GM19452 (cell line): ENCODE data around the gene TRHDE.

Experiments used
- ATAC-seq: cut with Tn5 transposase; IDR thresholded peaks from one replicate; pipeline ENCODE4 v1.9.1; 2021; ENCODE audit not compliant: unreplicated experiment

The TRHDE gene

GRCh38 chr12:72307229-72307628 lies 35.1 kb downstream of the TRHDE start:
- no peak for ATAC-seq

GRCh38 chr12:72311946-72312345 lies 39.8 kb downstream of the TRHDE start:
- ATAC-seq, result no peak

- ATAC-seq, result no peak
Observed at GRCh38 chr12:72313806-72314205, 41.6 kb downstream of the TRHDE start.

- ATAC-seq, result no peak
Observed at GRCh38 chr12:72315858-72316257, 43.7 kb downstream of the TRHDE start.

- ATAC-seq, result no peak
Observed at GRCh38 chr12:72318341-72318740, 46.2 kb downstream of the TRHDE start.

- no peak for ATAC-seq
Observed at GRCh38 chr12:72323881-72324280, 51.7 kb downstream of the TRHDE start.

- ATAC-seq, result no peak
Observed at GRCh38 chr12:72330301-72330700, 58.1 kb downstream of the TRHDE start.

GRCh38 chr12:72330784-72331183 lies 58.6 kb downstream of the TRHDE start:
- no peak for ATAC-seq

GRCh38 chr12:72337382-72337781 lies 65.2 kb downstream of the TRHDE start:
- ATAC-seq, result no peak

- ATAC-seq, result no peak
Observed at GRCh38 chr12:72337946-72338345, 65.8 kb downstream of the TRHDE start.

- no peak for ATAC-seq
Observed at GRCh38 chr12:72338437-72338836, 66.3 kb downstream of the TRHDE start.

GRCh38 chr12:72346363-72346944 lies 74.3 kb downstream of the TRHDE start:
- ATAC-seq, result peak; percentile 98

- no peak for ATAC-seq
Observed at GRCh38 chr12:72349491-72349890, 77.3 kb downstream of the TRHDE start.

- ATAC-seq, result no peak
Observed at GRCh38 chr12:72359416-72359815, 87.2 kb downstream of the TRHDE start.

GRCh38 chr12:72365151-72365550 lies 93.0 kb downstream of the TRHDE start:
- ATAC-seq, result no peak

GRCh38 chr12:72366255-72366654 lies 94.1 kb downstream of the TRHDE start:
- ATAC-seq, result no peak

GRCh38 chr12:72368298-72368697 lies 96.1 kb downstream of the TRHDE start:
- ATAC-seq, result no peak

- ATAC-seq, result no peak
Observed at GRCh38 chr12:72368719-72369422, 96.7 kb downstream of the TRHDE start.

- no peak for ATAC-seq
Observed at GRCh38 chr12:72369423-72369959, 97.3 kb downstream of the TRHDE start.

- no peak for ATAC-seq
Observed at GRCh38 chr12:72380441-72380840, 108.3 kb downstream of the TRHDE start.

- no peak for ATAC-seq
Observed at GRCh38 chr12:72388322-72388721, 116.2 kb downstream of the TRHDE start.

GRCh38 chr12:72390146-72390545 lies 118.0 kb downstream of the TRHDE start:
- no peak for ATAC-seq

GRCh38 chr12:72406111-72406510 lies 133.9 kb downstream of the TRHDE start:
- no peak for ATAC-seq
